H9 (cell line): ENCODE measurements around the gene TMEM132D. TPM values are rescaled to one million over a fixed set of nuclear protein-coding genes. Genes with fewer than 3 reads are reported as not detected.

Experiments used
- DNase-seq: peaks from one replicate; pipeline ENCODE4 v3.0.0-alpha.2; 2017
- H2AFZ ChIP-seq: one replicate; pipeline ENCODE4 v1.6.1; 2013; ENCODE audit warnings: mild to moderate bottlenecking, low read length, control low read depth, moderate library complexity
- H2AK5ac ChIP-seq: 2 replicates; pipeline ENCODE4 v1.6.1; 2013; ENCODE audit warnings: low read length, control low read depth, mixed read lengths; ENCODE audit not compliant: insufficient read length
- H2BK120ac ChIP-seq: one replicate; pipeline ENCODE4 v1.6.1; 2013; ENCODE audit warnings: low read depth, mild to moderate bottlenecking, low read length, control low read depth, inconsistent platforms; ENCODE audit not compliant: poor library complexity, severe bottlenecking
- H2BK12ac ChIP-seq: 2 replicates; pipeline ENCODE4 v1.6.1; 2013; ENCODE audit warnings: low read length, control low read depth, mixed read lengths, low read depth; ENCODE audit not compliant: insufficient read length
- H2BK15ac ChIP-seq: 2 replicates; pipeline ENCODE4 v1.6.1; 2013; ENCODE audit warnings: low read depth, low read length, control low read depth
- H2BK20ac ChIP-seq: one replicate; pipeline ENCODE4 v1.6.1; 2013; ENCODE audit warnings: low read depth, mild to moderate bottlenecking, low read length, control low read depth, inconsistent platforms; ENCODE audit not compliant: poor library complexity, severe bottlenecking
- H2BK5ac ChIP-seq: 2 replicates; pipeline ENCODE4 v1.6.1; 2013; ENCODE audit warnings: low read length, control low read depth, mixed read lengths; ENCODE audit not compliant: insufficient read length
- H3K14ac ChIP-seq: 2 replicates; pipeline ENCODE4 v1.6.1; 2013; ENCODE audit warnings: low read length, control low read depth; ENCODE audit not compliant: insufficient read depth
- H3K18ac ChIP-seq: 2 replicates; pipeline ENCODE4 v1.6.1; 2013; ENCODE audit warnings: low read depth, mild to moderate bottlenecking, mixed read lengths, low read length, control low read depth; ENCODE audit not compliant: insufficient read length
- H3K23ac ChIP-seq: 2 replicates; pipeline ENCODE4 v1.6.1; 2013; ENCODE audit warnings: low read length, control low read depth, mixed read lengths, low read depth; ENCODE audit not compliant: insufficient read length
- H3K23me2 ChIP-seq: 2 replicates; pipeline ENCODE4 v1.6.1; 2013; ENCODE audit warnings: low read depth, mild to moderate bottlenecking, mixed read lengths, low read length, control low read depth; ENCODE audit not compliant: insufficient read length, poor library complexity, severe bottlenecking
- H3K27ac ChIP-seq: 2 replicates; pipeline ENCODE4 v1.5.1; 2013; ENCODE audit warnings: low read length, control low read depth, mixed read lengths, low read depth; ENCODE audit not compliant: insufficient read length
- H3K27me3 ChIP-seq: 2 replicates; pipeline ENCODE4 v1.6.1; 2013; ENCODE audit warnings: low read length, control low read depth, inconsistent platforms; ENCODE audit not compliant: insufficient read depth
- H3K4ac ChIP-seq: 2 replicates; pipeline ENCODE4 v1.6.1; 2013; ENCODE audit warnings: low read depth, mild to moderate bottlenecking, control low read depth, inconsistent platforms, low read length, moderate library complexity
- H3K4me1 ChIP-seq: 2 replicates; pipeline ENCODE4 v1.6.1; 2013; ENCODE audit warnings: low read length, control low read depth, inconsistent platforms; ENCODE audit not compliant: insufficient read depth
- H3K4me2 ChIP-seq: 2 replicates; pipeline ENCODE4 v1.6.1; 2013; ENCODE audit warnings: low read length, control low read depth, mixed read lengths; ENCODE audit not compliant: insufficient read length, insufficient read depth
- H3K56ac ChIP-seq: 2 replicates; pipeline ENCODE4 v1.6.1; 2013; ENCODE audit warnings: low read depth, mild to moderate bottlenecking, mixed read lengths, low read length, control low read depth; ENCODE audit not compliant: insufficient read length
- H3K79me1 ChIP-seq: 2 replicates; pipeline ENCODE4 v1.6.1; 2013; ENCODE audit warnings: low read depth, mild to moderate bottlenecking, moderate library complexity, low read length, control low read depth, inconsistent platforms; ENCODE audit not compliant: insufficient read depth, poor library complexity, severe bottlenecking
- H3K79me2 ChIP-seq: 2 replicates; pipeline ENCODE4 v1.6.1; 2013; ENCODE audit warnings: low read length, control low read depth, inconsistent platforms; ENCODE audit not compliant: insufficient read depth
- H3K9ac ChIP-seq: 2 replicates; pipeline ENCODE4 v1.6.1; 2013; ENCODE audit warnings: low read length, control low read depth, mixed read lengths; ENCODE audit not compliant: insufficient read length; ENCODE audit errors: extremely low read depth
- H3K9me3 ChIP-seq: one replicate; pipeline ENCODE4 v1.6.1; 2013; ENCODE audit warnings: low read depth, low read length, inconsistent platforms; ENCODE audit not compliant: control insufficient read depth
- H3T11ph ChIP-seq: one replicate; pipeline ENCODE4 v1.6.1; 2013; ENCODE audit warnings: mild to moderate bottlenecking, low read length, control low read depth, inconsistent platforms
- H4K20me1 ChIP-seq: one replicate; pipeline ENCODE4 v1.6.1; 2013; ENCODE audit not compliant: control insufficient read depth, insufficient read length, insufficient read depth
- H4K5ac ChIP-seq: 2 replicates; pipeline ENCODE4 v1.6.1; 2013; ENCODE audit warnings: low read depth, mild to moderate bottlenecking, mixed read lengths, low read length, control low read depth; ENCODE audit not compliant: insufficient read length
- H4K8ac ChIP-seq: replicated peaks from 2 replicates; pipeline ENCODE4 v1.6.1; 2013; ENCODE audit warnings: low read length, control low read depth, mixed read lengths, low read depth; ENCODE audit not compliant: insufficient read length
- H4K91ac ChIP-seq: 2 replicates; pipeline ENCODE4 v1.6.1; 2013; ENCODE audit warnings: low read depth, mild to moderate bottlenecking, moderate library complexity, mixed read lengths, low read length, control low read depth; ENCODE audit not compliant: insufficient read length
- H3K27ac Mint-ChIP-seq, 3 experiments: 2 replicates in 2 of 3; 3 replicates in 1 of 3; pipeline ENCODE4 v1.8.0; 2020 to 2021; ENCODE audit warnings: mixed read lengths in 3 of 3, mild to moderate bottlenecking in 1 of 3, moderate library complexity in 1 of 3
- H3K27me3 Mint-ChIP-seq: 2 replicates; pipeline ENCODE4 v1.8.0; 2021; ENCODE audit warnings: low read depth, mild to moderate bottlenecking, moderate library complexity, mixed read lengths
- H3K36me3 Mint-ChIP-seq, 3 experiments: 2 replicates in 2 of 3; 3 replicates in 1 of 3; pipeline ENCODE4 v1.8.0; 2020 to 2021; ENCODE audit warnings: low read depth in 3 of 3, mixed read lengths in 3 of 3; ENCODE audit not compliant: insufficient read depth in 1 of 3
- H3K4me1 Mint-ChIP-seq, 2 experiments: 2 replicates each; pipeline ENCODE4 v1.8.0; 2020; ENCODE audit warnings: mixed read lengths in 2 of 2
- H3K4me3 Mint-ChIP-seq, 2 experiments: 2 replicates in 1 of 2; 3 replicates in 1 of 2; pipeline ENCODE4 v1.8.0; 2020 to 2021; ENCODE audit warnings: mild to moderate bottlenecking in 2 of 2, mixed read lengths in 2 of 2, moderate library complexity in 1 of 2
- H3K9me3 Mint-ChIP-seq, 2 experiments: 2 replicates in 1 of 2; 3 replicates in 1 of 2; pipeline ENCODE4 v1.8.0; 2020; ENCODE audit warnings: mild to moderate bottlenecking in 2 of 2, mixed read lengths in 2 of 2, moderate library complexity in 1 of 2
- WGBS: extraction: QIAGEN DNeasy Blood & Tissue Kit; methylation state at CpG from one replicate; pipeline ENCODE4 v1.1.7; 2013; ENCODE audit warnings: missing lambda C conversion rate, low lambda C conversion rate, mixed read lengths; ENCODE audit not compliant: insufficient read length; ENCODE audit errors: extremely low coverage; 5-methylcytosine and 5-hydroxymethylcytosine counted together
- total RNA-seq: library from RNA; stranded (reverse); gene quantifications from 2 replicates; pipeline ENCODE4 v1.2.1, GENCODE V29; 2021
- TF ChIP-seq, protein P1 (sequence below): fragments of 200-600 bp; sonication (generic); conservative IDR thresholded peaks from 3 replicates; pipeline ENCODE4 v1.8.0; 2021; ENCODE audit warnings: antibody characterized with exemption, mild to moderate bottlenecking

The TMEM132D gene
- total RNA-seq, 1 experiment from 2014 or later = 6.1 TPM

DNA sequence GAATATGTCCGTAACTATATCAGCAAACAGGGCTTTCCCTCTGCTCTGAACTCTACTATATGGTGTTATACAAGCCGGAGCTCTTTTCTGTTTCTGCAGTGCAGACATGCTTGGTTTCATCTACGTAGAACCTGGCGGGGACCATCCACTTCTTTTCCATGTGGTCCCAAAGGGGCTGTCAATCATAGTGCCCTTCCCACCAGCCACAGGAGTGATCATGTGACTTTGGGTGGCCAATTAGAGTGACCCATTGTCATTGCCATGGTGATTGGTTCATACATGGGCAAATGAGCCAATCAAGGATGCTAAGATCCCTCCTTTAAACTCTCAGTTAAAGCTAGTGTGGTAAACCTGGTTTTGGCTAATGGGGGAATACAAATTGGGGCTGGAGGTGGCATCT lies 281.3 kb downstream of the TMEM132D start:
- no peak overlapping the region for H3K4me2 ChIP-seq
- H4K20me1 ChIP-seq = no peaks in the 10 kb centered on the region
- no peak overlapping the region for H3K9ac ChIP-seq
- H3K79me2 ChIP-seq = no peaks in the 10 kb centered on the region; the same call in 1 of the 2 replicates
- H3K27ac ChIP-seq = no peak overlapping the region
- no peak overlapping the region for H2BK120ac ChIP-seq
- H3K4ac ChIP-seq = no peak overlapping the region
- no peak overlapping the region for H3K23ac ChIP-seq
- WGBS = no CpG with 5 or more reads among the region's 4 CpGs
- H3K23me2 ChIP-seq = no peaks in the 10 kb centered on the region
- no peak overlapping the region for H2AFZ ChIP-seq
- H3K9me3 ChIP-seq = no peaks in the 10 kb centered on the region
- H3K79me1 ChIP-seq = no peaks in the 10 kb centered on the region
- Mint-ChIP-seq H3K4me3 (no peak overlapping the region), H3K27ac (peak overlapping the region in 1 of 3 experiments; percentile 82; a peak in 2 of 7 replicates), H3K4me1 (peaks cover 0 to 5% of the 10 kb centered on the region in 2 experiments; a peak in 2 of 4 replicates), H3K36me3 (peaks cover 5 to 8% (median 6%) of the 10 kb centered on the region in 3 experiments; a peak in 6 of 7 replicates), H3K9me3 (peaks cover 0 to 6% of the 10 kb centered on the region in 2 experiments; a peak in 3 of 5 replicates), H3K27me3 (peaks cover 3% of the 10 kb centered on the region; the same call in 1 of the 2 replicates)
- H4K5ac ChIP-seq = no peak overlapping the region
- H3T11ph ChIP-seq = no peak overlapping the region
- H3K4me1 ChIP-seq = no peaks in the 10 kb centered on the region
- H2AK5ac ChIP-seq = no peak overlapping the region
- H4K8ac ChIP-seq = no peak overlapping the region
- H2BK20ac ChIP-seq = no peak overlapping the region
- no peak overlapping the region for H2BK12ac ChIP-seq
- H2BK15ac ChIP-seq = no peak overlapping the region
- TF ChIP-seq, protein P1, sequence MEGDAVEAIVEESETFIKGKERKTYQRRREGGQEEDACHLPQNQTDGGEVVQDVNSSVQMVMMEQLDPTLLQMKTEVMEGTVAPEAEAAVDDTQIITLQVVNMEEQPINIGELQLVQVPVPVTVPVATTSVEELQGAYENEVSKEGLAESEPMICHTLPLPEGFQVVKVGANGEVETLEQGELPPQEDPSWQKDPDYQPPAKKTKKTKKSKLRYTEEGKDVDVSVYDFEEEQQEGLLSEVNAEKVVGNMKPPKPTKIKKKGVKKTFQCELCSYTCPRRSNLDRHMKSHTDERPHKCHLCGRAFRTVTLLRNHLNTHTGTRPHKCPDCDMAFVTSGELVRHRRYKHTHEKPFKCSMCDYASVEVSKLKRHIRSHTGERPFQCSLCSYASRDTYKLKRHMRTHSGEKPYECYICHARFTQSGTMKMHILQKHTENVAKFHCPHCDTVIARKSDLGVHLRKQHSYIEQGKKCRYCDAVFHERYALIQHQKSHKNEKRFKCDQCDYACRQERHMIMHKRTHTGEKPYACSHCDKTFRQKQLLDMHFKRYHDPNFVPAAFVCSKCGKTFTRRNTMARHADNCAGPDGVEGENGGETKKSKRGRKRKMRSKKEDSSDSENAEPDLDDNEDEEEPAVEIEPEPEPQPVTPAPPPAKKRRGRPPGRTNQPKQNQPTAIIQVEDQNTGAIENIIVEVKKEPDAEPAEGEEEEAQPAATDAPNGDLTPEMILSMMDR = no peak
- H4K91ac ChIP-seq = no peak overlapping the region
- no peak for DNase-seq
- H3K14ac ChIP-seq = no peak overlapping the region
- H2BK5ac ChIP-seq = no peak overlapping the region
- no peaks in the 10 kb centered on the region for H3K27me3 ChIP-seq
- H3K18ac ChIP-seq = no peak overlapping the region
- no peak overlapping the region for H3K56ac ChIP-seq
